Dedifferentiated amniotic fluid mesenchymal stem cell (primary cell): ENCODE measurements around the gene BPIFB2.

ENCODE experiments used
- DNase-seq: peaks from one replicate; pipeline ENCODE4 v3.0.0-alpha.2; 2016; ENCODE audit errors: extremely low spot score

BPIFB2 gene

GRCh38 chr20:32985596-32985995, 21.9 kb upstream of the BPIFB2 start:
- DNase-seq = no peak

DNA sequence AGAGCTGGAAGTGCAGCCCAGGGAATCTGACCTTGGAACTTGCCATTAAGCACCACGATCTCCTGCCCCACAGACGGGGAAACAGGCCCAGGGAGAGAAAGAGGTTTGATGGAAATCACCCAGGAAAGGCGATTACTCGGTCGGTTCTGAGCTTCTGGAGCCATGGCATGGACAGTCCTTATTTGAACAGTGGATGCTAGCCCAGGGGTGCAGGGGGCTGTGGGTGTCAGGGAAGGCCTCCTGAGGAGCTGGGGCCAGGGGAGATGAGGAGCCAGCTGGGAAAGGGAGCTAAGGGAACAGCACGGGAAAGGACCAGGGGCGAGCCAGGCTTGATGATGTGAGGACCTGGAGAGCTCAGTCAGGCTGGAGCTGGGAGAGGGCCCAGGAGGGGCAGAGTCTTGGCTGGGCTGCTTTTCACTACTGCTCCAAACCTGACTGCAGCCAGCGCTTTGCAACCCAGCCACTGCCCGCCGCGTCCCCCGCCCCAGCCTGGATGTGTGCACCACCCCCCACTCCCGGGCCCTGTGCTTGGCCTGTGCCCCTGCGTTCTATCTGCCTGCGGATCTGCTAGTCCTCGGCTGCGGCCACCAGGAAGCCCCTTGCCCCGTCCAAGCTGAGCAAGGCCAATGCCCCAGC, 21.1 kb upstream of the BPIFB2 start:
- DNase-seq = no peak

GRCh38 chr20:32987044-32987825, 20.3 kb upstream of the BPIFB2 start:
- DNase-seq = no peak

GRCh38 chr20:32988008-32988407, 19.5 kb upstream of the BPIFB2 start:
- DNase-seq = no peak

- DNase-seq = no peak
These were observed 17.8 kb upstream of the BPIFB2 start for GRCh38 chr20:32989507-32990283.

- no peak for DNase-seq
These were observed 17.1 kb upstream of the BPIFB2 start for GRCh38 chr20:32990426-32990825.

GRCh38 chr20:32991383-32991782, 16.1 kb upstream of the BPIFB2 start:
- DNase-seq = no peak

GRCh38 chr20:32991792-32992641, 15.5 kb upstream of the BPIFB2 start:
- DNase-seq = no peak

DNA sequence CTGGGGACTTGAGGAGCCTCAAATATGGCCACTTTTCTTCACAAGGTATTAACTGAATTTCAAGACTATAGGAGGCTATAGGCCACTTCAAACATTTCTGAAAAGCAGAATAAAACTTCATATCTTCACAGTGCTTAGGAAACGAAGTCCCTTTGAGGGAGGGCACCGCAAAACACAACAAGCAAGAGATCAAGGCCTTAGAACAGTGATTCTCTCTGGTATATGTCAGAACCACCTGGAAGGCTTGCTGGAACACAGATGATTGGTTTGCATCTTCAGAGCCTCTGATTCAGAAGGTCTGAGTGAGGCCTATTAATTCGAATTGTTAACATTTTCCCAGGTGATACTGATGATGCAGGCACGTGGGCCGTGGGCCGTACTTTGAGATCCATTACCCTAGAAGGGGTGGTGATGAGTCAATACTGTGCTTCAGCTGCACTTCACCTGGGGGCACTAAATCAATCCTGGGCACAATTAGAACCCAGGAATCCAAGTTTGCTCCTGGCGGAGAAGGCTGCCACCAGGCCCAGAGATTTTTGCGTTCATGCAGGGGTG, 13.9 kb upstream of the BPIFB2 start:
- no peak for DNase-seq

DNA sequence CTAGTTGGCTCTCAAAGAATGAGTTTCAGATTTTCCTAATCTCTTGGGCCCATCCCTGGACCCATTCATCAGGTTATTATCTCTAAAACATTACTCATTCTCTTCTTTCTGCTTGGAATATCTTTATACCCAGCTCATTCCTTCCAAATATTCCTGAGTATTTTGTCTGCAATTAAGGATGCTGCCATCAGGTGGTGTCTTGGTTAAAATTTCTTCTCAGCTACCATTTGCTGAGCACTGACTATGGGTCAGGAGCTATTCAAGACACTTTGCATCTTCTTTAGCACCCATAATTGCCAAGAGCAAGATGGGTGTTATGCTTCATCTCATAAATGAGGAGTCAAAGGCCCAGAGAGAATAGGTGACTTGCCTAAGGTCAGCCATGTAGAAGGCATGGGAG, 11.7 kb upstream of the BPIFB2 start:
- no peak for DNase-seq

GRCh38 chr20:32997431-32997830, 10.1 kb upstream of the BPIFB2 start:
- no peak for DNase-seq

GRCh38 chr20:32999603-33000250, 7.8 kb upstream of the BPIFB2 start:
- no peak for DNase-seq

GRCh38 chr20:33000802-33001466, 6.6 kb upstream of the BPIFB2 start:
- no peak for DNase-seq

DNA sequence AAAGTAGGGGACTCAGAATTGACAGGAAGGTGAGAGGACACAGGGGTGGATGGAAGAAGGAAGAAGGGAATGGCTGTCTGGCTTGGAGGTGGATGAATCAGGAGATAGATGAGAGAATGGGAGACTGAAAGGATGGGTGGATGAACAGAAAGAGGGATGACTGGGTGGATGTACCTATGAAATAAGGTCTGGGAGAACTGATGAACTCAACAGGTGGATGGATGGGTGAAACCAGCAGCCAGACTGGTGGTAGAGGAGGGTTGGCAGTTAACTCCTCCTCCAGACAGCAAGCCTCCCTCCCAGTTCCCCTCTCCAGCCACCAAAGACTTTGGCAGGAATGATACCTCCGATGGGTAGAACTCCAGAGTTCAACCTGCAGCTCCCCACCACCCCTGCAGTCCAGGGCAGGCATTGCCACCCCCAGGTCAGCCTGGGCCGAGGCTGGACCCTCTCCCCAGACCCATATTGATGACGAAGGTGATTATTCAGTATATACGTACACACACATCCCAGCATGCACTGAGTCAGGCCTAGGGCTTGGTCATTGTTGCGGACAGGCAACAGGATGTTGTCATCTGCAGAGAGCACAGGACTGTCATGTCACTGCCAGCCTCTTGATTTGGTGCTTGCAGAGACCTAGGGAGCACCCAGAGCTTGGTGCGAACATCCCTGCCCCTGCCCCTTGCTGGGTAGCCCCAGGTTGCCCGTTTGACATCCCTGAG, 5.3 kb upstream of the BPIFB2 start:
- DNase-seq = no peak

DNA sequence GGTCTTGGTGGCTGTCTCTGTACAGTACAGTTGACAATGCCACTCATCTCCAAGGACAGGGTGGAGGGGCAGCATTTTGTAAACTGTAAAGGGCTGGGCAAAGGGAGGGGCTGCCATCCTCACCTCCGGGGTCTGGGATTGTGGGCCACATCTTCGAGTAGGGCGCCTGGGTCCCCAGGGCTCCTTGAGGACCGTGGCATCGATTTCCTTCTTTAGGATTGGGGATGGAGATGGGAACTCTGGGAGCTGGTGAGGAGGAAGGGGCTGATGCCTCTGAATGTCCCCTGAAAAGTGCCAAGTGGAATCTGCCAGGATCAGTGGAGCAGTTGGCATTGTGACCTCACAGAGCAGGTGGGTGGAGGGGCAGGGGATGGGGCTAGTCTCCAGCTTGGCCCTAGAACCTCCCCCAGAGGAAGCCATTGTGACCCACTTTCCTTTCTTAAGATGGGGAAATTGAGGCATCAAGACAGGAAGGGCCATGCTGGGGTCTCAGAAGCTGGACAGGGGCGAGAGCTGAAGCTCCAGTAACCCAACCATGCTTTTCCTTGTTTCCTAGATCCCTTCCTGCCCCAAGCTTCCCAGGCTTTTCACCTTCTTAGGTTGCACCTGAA, 3.3 kb upstream of the BPIFB2 start, which contains the start of gene SUN5:
SUN5 (minus strand) TSS at position 293 of the 611 bp plus-strand sequence; CDS start at position 200, 93 bp downstream.
- no peak for DNase-seq

DNA sequence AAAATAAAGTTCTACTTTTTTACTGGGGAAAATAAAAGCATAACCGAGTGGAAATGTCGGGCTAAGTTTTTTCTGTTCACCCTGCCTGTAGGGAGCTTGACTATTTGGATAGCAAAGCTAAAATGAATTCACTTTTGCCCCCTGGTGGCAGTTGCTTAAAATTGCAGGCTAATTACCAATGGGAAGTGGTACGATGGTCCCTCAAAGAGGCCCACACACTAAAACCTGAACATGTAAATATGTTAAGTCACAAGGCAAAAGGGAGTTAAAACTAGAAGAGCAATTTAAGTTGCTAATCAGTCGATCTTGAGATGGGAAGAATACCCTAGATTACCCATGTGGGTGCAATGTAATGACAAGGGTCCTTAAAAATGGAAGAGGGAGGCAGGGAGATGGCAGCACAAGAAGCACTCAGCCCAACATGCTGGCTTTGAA, 2.4 kb upstream of the BPIFB2 start:
- no peak for DNase-seq

- DNase-seq = no peak
These were observed 1.4 kb upstream of the BPIFB2 start for GRCh38 chr20:33005908-33006775.

- no peak for DNase-seq
These were observed 628 bp upstream of the BPIFB2 start for GRCh38 chr20:33006776-33007375.
